SH-SY5Y (cell line): ENCODE measurements around the gene LRP4.

Source experiments
- GATA2 ChIP-seq: IDR thresholded peaks from 2 replicates; pipeline ENCODE4 v1.6.1; 2011; ENCODE audit warnings: mild to moderate bottlenecking, low read depth, low read length
- GATA3 ChIP-seq: IDR thresholded peaks from 2 replicates; pipeline ENCODE4 v1.6.1; 2011; ENCODE audit warnings: low read depth, mild to moderate bottlenecking, low read length, moderate library complexity

- TF ChIP-seq GATA2 (no peak), GATA3 (no peak)
These were observed 21.5 kb downstream of the LRP4 start for GRCh38 chr11:46896719-46897406.
